K562 treated with DMSO at 1 percent for 24 hours (cell line): ENCODE measurements around the gene RNPC3. TPM values are rescaled to one million over a fixed set of nuclear protein-coding genes. Genes with fewer than 3 reads are reported as not detected.

Source experiments
- total RNA-seq: library from RNA; unstranded; fragments of 300-600 nt; gene quantifications from 2 replicates; pipeline ENCODE4 v1.2.3, GENCODE V29; 2022; ENCODE audit warnings: low read depth; ENCODE audit not compliant: insufficient read depth

Gene RNPC3
- 5.3 and 11.5 TPM in 2 replicates for total RNA-seq

DNA sequence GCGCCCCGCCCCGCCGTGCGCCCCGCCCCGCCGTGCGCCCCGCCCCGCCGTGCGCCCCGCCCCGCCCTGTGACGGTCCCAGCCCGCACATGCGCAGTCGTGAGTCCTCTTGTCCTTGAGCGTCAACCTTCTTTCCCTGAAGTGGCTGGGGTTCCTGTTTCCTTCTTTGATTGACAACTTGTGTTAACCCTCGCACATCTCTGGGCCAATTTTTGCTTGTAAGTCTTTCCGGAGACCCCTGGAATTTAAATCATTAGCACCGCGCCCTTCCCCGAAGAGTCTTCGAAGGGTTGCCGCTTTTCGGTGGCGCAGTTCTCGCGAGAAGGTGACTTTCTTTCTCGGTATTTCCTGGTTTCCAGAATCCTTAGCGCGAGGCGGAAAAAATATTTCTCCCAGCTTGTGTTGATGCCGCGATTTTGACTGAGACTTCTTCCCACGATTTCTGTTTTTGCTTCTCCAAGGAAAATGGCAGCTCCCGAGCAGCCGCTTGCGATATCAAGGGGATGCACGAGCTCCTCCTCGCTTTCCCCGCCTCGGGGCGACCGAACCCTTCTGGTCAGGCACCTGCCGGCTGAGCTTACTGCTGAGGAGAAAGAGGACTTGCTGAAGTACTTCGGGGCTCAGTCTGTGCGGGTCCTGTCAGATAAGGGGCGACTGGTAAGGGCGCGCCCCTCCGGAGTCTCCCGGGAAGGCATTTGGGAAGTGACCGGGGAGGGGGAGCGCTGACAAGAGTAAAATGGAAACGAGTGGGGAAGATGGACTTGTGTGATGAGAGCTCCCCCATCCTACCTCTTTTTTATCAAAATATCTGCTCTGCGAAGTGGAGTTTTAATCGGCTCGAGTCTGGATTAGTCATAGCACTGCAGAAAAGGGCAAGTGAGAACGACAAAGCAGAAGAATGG lies at the start of gene RNPC3:
RNPC3 (plus strand) TSS at position 93 of the 901 bp plus-strand sequence; CDS start at position 465, 372 bp downstream.

DNA sequence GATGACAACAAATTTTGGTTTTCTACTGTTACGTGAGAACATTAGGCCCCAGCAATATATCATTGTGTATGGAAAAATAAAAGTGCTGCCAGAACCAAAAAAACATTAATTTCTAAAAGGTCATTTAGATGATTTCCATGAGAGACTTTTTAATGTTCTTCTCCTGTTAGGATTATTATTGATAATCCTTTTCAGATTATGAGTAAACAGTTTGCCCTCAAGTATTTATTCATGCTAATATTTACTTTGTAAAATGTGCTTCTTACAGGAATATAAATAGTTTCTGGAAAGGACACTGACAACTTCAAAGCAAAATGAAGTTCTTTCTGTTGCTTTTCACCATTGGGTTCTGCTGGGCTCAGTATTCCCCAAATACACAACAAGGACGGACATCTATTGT lies 45.8 kb downstream of the RNPC3 start, which contains the start of gene AMY2B:
AMY2B (plus strand) TSS at position 301 of the 400 bp plus-strand sequence; CDS start at position 315, 14 bp downstream.

Other genes starting within 250 kb of the RNPC3 start
- 0.51 and 0.81 TPM in 2 replicates for gene AMY2B, start 45.9 kb downstream of the RNPC3 start, total RNA-seq
- gene AMY2A, start 91.7 kb downstream of the RNPC3 start, total RNA-seq: not detected in 2 replicates
- not detected in 2 replicates for gene AMY1A, start 130.1 kb downstream of the RNPC3 start, total RNA-seq
- not detected in 2 replicates for gene AMY1B, start 170.5 kb downstream of the RNPC3 start, total RNA-seq
- not detected in 2 replicates for gene AMY1C, start 224.2 kb downstream of the RNPC3 start, total RNA-seq